OCI-LY7 (cell line): ENCODE results near the gene ENG.

ENCODE experiments used
- CTCF ChIP-seq: fragments of 200-600 bp; sonication (generic); conservative IDR thresholded peaks from 2 replicates; pipeline ENCODE4 v1.5.1; 2014; ENCODE audit warnings: mild to moderate bottlenecking, antibody characterized with exemption, low read length, moderate library complexity, mixed read lengths
- EZH2phosphoT487 ChIP-seq: fragments of 200-600 bp; sonication (generic); IDR thresholded peaks from 2 replicates; pipeline ENCODE4 v1.6.1; 2018; ENCODE audit warnings: low read depth, borderline replicate concordance, mild to moderate bottlenecking, mixed run types, antibody characterized with exemption, low read length, moderate library complexity, mixed read lengths

GRCh38 chr9:127880143-127880542 lies 25.7 kb upstream of the ENG start:
- no peak for TF ChIP-seq CTCF
- no peak for TF ChIP-seq EZH2phosphoT487
